IMR-90 (cell line): ENCODE data around the gene PBX3.

Experiments used
- CTCF ChIP-seq: conservative IDR thresholded peaks from 2 replicates; pipeline ENCODE4 v1.5.1; 2012; ENCODE audit warnings: mild to moderate bottlenecking, low read depth, low read length, improper control_type of control experiment
- ELK1 ChIP-seq: fragments of 150-350 bp; IDR thresholded peaks from 2 replicates; pipeline ENCODE4 v1.6.1; 2016; ENCODE audit warnings: low read depth, mild to moderate bottlenecking, low read length, moderate library complexity, borderline replicate concordance
- MXI1 ChIP-seq: IDR thresholded peaks from 2 replicates; pipeline ENCODE4 v1.6.1; 2012; ENCODE audit warnings: low read depth, mild to moderate bottlenecking, low read length, moderate library complexity, borderline replicate concordance
- NFE2L2 ChIP-seq: fragments of 150-350 bp; IDR thresholded peaks from 2 replicates; pipeline ENCODE4 v1.6.1; 2016; ENCODE audit warnings: low read depth, mild to moderate bottlenecking, low read length
- POLR2A ChIP-seq: IDR thresholded peaks from 2 replicates; pipeline ENCODE4 v1.6.1; 2012; ENCODE audit warnings: mild to moderate bottlenecking, low read depth, low read length
- RCOR1 ChIP-seq: IDR thresholded peaks from 2 replicates; pipeline ENCODE4 v1.6.1; 2012; ENCODE audit warnings: mild to moderate bottlenecking, low read length, improper control_type of control experiment; ENCODE audit not compliant: insufficient replicate concordance
- USF2 ChIP-seq: fragments of 150-350 bp; IDR thresholded peaks from 2 replicates; pipeline ENCODE4 v1.6.1; 2017; ENCODE audit warnings: mild to moderate bottlenecking, antibody characterized with exemption, low read length, low read depth

GRCh38 chr9:125748446-125749099 is 1.4 kb downstream of the PBX3 start:
- no peak for TF ChIP-seq RCOR1
- no peak for TF ChIP-seq CTCF
- TF ChIP-seq POLR2A: no peak
- TF ChIP-seq USF2: no peak
- TF ChIP-seq ELK1: no peak
- 0 out of 2 replicates have a peak, but pooled peaks have one; percentile 7 for TF ChIP-seq MXI1
- TF ChIP-seq NFE2L2: no peak
